Stimulated activated CD8-positive, alpha-beta memory T cell treated with anti-CD3 and anti-CD28 coated beads, Interleukin-12 subunit alpha, Interleukin-12 subunit beta, amount 100 ng/mL, for 24 hours (primary cell): ENCODE results near the gene UFSP1.

Experiments
- DNase-seq: peaks from one replicate; pipeline ENCODE4 v3.0.0-alpha.2; 2020; ENCODE audit errors: extremely low read depth

UFSP1 gene

GRCh38 chr7:100882201-100882600 is 7.3 kb downstream of the UFSP1 start:
- no peak for DNase-seq

DNA sequence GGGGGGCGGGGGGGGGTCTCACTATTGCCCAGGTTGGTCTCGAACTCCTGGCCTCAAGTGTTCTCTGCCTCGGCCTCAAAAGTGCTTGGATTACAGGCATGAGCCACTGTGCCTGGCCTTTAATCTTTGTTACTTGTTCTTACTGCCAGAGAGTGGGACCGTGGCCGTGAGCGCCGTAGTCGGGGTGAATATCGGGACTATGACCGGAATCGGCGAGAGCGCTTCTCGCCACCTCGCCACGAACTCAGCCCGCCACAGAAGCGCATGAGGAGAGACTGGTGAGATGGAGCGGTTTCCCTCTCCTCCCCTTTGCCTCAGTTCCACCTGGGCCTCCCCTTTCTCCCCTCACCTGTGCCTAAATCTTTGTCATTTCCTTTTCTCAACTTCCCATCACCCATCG is 8.4 kb downstream of the UFSP1 start:
- DNase-seq, result no peak

DNA sequence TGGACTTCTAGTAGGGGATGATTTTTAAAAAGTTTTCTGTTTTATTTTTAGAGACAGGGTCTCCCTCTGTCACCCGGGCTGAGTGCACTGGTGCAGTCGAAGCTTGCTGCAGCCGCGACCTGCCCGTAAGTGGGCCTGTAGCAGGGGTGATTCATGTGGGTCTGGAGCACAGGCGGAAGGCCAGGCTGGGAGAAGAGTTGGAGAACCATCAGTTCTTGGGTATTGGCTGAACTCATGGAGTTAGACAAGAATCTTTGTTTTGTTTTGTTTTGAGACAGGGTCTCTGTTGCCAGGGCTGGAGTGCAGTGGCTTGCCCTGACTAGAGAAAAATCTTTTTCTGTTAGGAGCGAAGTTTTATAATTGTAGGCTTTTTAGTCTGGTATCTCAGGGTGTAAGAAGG is 8.9 kb downstream of the UFSP1 start:
- no peak for DNase-seq

GRCh38 chr7:100879685-100880261 is 9.7 kb downstream of the UFSP1 start:
- no peak for DNase-seq

DNA sequence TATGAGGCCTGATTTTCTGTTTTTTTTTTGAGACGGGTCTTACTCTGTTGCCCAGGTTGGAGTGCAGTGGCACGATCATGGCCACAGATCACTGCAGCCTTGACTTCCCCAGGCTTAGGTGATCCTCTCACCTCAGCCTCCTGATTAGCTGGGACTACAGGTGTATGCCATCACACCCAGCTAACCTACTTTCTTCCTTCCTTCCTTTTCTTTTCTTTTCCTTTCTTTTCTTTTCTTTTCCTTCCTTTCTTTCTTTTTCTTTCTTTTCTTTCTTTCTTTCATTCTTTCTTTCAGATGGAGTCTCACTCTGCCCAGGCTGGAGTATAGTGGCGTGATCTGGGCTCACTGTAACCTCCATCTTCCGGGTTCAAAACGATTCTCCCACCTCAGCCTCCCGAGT is 10.8 kb downstream of the UFSP1 start:
- DNase-seq, result no peak

GRCh38 chr7:100878013-100878412 is 11.5 kb downstream of the UFSP1 start:
- no peak for DNase-seq

DNA sequence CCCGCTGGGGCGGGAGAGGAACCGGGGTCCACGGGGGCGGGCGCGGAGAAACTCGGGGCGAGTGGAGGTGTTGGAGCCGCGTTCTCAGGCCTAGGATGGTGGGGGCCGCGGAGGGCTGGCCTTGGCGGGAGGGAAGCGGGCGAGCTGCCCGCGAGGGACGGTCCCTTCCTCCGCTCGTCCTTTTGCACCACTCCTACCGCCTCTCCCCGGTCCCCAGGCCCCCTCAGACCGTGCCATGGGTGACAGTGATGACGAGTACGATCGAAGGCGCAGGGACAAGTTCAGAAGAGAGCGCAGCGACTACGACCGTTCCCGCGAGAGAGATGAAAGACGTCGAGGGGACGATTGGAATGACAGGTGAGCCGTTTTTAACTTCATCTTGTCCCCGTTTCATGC is 14.2 kb downstream of the UFSP1 start:
- DNase-seq, result no peak

DNA sequence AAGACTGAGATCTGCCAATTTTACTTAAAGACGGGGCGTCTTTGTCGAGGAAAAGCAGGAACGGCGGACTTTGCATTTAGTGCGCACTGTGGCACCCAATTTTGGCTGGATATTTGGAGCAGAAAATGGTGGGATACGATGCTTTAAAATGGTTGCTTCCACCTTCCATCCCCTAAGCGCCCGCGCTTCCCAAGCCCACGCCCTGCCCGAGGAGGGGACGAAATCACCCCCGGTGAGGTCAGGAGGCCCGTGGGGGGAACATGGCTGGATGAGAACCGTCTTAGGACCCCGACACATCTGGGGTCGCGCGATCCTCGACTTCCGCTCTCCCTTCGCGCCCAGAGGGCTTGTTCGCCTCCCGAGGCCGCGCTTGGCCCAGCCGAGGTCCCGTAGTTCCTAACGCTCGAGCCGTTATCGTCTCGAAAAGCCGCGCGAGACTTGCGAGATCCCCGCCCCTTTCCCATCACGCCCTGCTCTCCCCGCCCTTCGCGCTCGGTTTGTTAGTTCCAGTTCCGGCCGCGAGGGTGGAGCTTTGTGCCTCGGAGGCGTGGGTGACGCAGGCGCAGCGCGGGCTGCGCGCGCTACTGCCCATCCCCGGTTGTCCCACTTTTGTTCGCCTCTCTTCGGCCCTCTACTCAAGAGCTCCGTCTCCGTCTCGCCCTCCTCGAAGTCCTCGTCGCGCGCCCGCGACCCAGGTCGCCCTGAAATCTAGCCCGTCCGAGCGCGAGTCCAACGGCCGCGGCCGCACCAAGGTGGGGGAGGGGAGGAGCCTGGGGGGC is 14.7 kb downstream of the UFSP1 start, which contains the start of gene SRRT:
Gene SRRT (plus strand): TSS at position 527 of the 779 bp plus-strand sequence. CDS start 488 bp downstream, outside the sequence.
- peak; percentile 96 for DNase-seq

DNA sequence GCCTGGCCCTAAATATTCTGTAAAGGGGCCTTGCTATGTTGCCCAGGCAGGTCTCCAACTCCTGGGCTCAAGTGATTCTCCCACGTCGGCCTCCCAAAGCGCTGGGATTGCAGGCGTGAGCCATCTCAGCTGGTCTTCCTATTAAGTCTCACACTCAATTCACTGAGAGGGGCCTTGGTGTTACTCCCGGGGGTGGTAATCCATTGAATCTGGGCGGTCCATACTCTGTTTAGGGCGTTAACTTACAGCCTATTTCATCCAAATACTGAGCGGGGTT is 15.3 kb downstream of the UFSP1 start:
- DNase-seq, result no peak

- no peak for DNase-seq
These were observed 15.8 kb downstream of the UFSP1 start for GRCh38 chr7:100873599-100874299.

- no peak for DNase-seq
These were observed 21.6 kb downstream of the UFSP1 start for GRCh38 chr7:100867776-100868485.

DNA sequence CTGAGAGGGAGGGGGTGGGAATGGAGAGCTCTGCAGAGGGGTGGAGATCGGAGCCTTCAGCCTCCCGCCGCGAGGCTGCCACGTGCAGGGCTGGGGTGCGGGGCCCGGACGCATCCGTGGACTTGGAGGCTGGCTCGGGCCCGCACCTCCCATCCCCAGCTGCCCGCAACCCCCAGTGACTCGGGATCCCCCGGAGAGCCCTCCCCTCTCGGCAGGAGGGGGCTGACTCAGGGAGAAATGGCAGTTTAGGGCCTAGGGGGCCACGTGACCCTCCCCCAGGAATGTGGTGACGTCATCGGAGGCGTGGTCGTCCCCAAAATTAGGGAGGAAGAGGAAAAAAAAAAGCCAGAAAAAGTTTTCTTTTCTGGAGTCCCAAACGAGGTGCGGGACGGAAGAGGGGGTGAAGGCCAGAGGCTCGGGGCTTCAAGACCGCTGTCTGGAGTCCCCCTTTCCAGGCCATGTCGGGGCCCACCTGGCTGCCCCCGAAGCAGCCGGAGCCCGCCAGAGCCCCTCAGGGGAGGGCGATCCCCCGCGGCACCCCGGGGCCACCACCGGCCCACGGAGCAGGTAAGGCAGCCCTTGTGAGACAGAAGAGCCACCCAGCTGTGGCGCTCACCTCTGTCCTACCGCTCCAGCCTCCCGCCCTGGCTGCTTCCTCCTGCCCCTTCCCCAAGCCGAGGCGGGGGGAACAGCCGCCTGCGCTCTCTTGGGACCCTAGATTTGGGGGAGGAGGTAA is 22.3 kb downstream of the UFSP1 start, which contains the start of gene TRIP6:
Gene TRIP6 (plus strand): TSS at position 348 of the 736 bp plus-strand sequence. CDS start 111 bp downstream, at position 459.
- no peak for DNase-seq

GRCh38 chr7:100866729-100867039 is 22.8 kb downstream of the UFSP1 start:
- DNase-seq, result no peak

GRCh38 chr7:100865938-100866728 is 23.4 kb downstream of the UFSP1 start:
- DNase-seq, result no peak

- no peak for DNase-seq
These were observed 24.1 kb downstream of the UFSP1 start for GRCh38 chr7:100865372-100865911.

GRCh38 chr7:100864263-100864845 is 25.2 kb downstream of the UFSP1 start:
- DNase-seq, result no peak

DNA sequence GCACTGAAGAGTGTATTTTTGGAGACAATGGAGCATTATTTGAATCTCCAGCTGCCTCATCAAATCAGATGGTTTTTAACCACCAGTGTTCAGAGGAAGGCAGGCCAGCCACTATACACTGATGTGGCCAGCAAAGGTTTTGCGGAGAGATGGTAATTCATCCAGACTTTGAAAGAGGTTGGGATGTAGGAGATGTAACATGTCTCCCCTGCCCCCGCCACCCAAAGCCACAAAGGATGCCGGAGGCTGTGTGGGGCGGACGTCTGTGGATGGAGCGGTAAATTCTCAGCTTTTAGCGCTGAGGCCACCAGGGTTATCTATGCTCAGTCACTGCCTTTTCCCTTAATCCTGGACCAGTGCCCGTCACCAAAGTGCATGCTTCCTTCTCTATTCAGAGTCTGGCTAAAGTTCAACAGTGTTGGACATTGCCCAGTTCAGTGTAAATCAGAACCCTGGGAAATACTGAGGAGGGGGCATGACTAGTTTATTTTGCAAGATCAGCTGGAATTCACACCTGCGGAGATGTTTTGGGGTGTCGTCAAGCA is 26.0 kb downstream of the UFSP1 start:
- no peak for DNase-seq

- DNase-seq, result no peak
These were observed 27.9 kb downstream of the UFSP1 start for GRCh38 chr7:100861616-100861985.

DNA sequence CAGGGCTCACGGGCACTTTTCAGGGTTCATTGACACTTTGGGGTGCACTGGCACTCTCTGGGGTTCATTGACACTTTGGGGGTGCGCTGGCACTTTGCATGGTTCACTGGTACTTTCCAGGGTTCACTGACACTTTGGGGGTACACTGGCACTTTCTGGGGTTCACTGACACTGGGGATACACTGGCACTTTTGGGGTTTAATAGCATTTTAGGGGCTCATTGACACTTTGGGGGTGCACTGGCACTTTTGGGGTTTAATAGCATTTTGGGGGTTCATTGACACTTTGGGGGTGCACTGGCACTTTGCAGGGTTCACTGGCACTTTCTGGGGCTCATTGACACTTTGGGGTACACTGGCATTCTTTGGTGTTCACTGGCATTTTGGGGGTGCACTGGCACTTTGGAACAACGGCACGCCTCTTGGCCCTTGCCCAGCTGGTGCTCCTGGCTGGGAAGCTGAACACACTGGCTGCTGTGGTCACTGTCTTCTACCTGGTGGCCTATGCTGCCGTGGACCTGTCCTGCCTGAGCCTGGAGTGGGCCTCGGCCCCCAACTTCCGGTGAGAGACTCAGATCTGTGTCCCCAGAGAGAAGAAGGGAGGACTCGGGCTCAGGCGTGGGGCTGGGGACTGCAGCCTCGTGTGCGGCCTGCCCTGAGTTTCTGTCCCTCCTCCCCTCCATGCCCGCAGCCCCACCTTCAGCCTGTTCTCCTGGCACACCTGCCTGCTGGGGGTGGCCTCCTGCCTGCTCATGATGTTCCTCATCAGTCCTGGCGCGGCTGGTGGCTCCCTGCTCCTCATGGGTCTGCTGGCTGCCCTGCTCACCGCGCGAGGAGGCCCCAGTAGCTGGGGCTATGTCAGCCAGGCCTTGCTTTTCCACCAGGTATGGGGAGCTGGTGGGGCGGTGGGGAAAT is 28.6 kb downstream of the UFSP1 start:
- no peak for DNase-seq
